Caco-2 (cell line): ENCODE data around the gene PCF11. TPM values are rescaled to one million over a fixed set of nuclear protein-coding genes. Genes with fewer than 3 reads are reported as not detected.

Experiments
- BruUV-seq: library from RNA; stranded (reverse); fragments of 400-500 nt; replicated peaks from 2 replicates; lab custom pipeline; 2021; lab: Mats Ljungman, UMichigan
- CTCF ChIA-PET: fragments of 300-600 bp; sonication (Branson Sonifier 250); formaldehyde crosslinking; loops from one replicate; lab custom pipeline; 2022; ENCODE audit warnings: antibody characterized with exemption; lab: Charles Lee
- POLR2A ChIA-PET: fragments of 300-600 bp; sonication (Branson Sonifier 250); formaldehyde crosslinking; loops from one replicate; lab custom pipeline; 2022; ENCODE audit warnings: antibody characterized with exemption; lab: Charles Lee
- DNase-seq, 2 experiments: peaks; one replicate each; pipeline versions ENCODE4 v3.0.0 to v3.0.0-alpha.2; 2020 to 2022
- H3K27me3 ChIP-seq: replicated peaks from 2 replicates; pipeline ENCODE4 v1.6.0; 2011; ENCODE audit warnings: low read length; ENCODE audit not compliant: control insufficient read depth, insufficient read depth
- H3K36me3 ChIP-seq: 2 replicates; pipeline ENCODE4 v1.5.1; 2011; ENCODE audit warnings: low read length; ENCODE audit not compliant: control insufficient read depth, insufficient read depth
- H3K4me1 ChIP-seq: fragments of 250-450 bp; sonication (Bioruptor Pico); 2 replicates; pipeline ENCODE4 v1.5.1; 2020; ENCODE audit warnings: mild to moderate bottlenecking
- H3K4me3 ChIP-seq: 2 replicates; pipeline ENCODE4 v1.5.1; 2011; ENCODE audit warnings: low read depth, mild to moderate bottlenecking, control low read depth, low read length
- H3K9me3 ChIP-seq: fragments of 250-450 bp; sonication (Bioruptor Pico); 2 replicates; pipeline ENCODE4 v1.5.1; 2020; ENCODE audit warnings: mild to moderate bottlenecking, moderate library complexity
- H3K27ac Mint-ChIP-seq: one replicate; pipeline ENCODE4 v1.8.0; 2022; ENCODE audit warnings: mixed read lengths; ENCODE audit not compliant: unreplicated experiment
- H3K27me3 Mint-ChIP-seq: one replicate; pipeline ENCODE4 v1.8.0; 2022; ENCODE audit warnings: mixed read lengths; ENCODE audit not compliant: insufficient read depth, unreplicated experiment
- H3K36me3 Mint-ChIP-seq: one replicate; pipeline ENCODE4 v1.8.0; 2022; ENCODE audit warnings: mild to moderate bottlenecking, mixed read lengths; ENCODE audit not compliant: insufficient read depth, unreplicated experiment
- H3K4me1 Mint-ChIP-seq: one replicate; pipeline ENCODE4 v1.8.0; 2022; ENCODE audit warnings: low read depth, mixed read lengths; ENCODE audit not compliant: unreplicated experiment
- H3K4me3 Mint-ChIP-seq: one replicate; pipeline ENCODE4 v1.8.0; 2022; ENCODE audit warnings: mild to moderate bottlenecking, moderate library complexity, mixed read lengths; ENCODE audit not compliant: unreplicated experiment
- H3K9me3 Mint-ChIP-seq: one replicate; pipeline ENCODE4 v1.8.0; 2022; ENCODE audit warnings: mixed read lengths; ENCODE audit not compliant: unreplicated experiment
- CTCF ChIP-seq, 2 experiments: fragments of 200-600 bp in 1 of 2; IDR thresholded peaks; 1 replicate in 1 of 2; 2 replicates in 1 of 2; pipeline versions ENCODE4 v1.5.1 to v1.8.0; 2011 to 2022; ENCODE audit warnings: antibody characterized with exemption in 1 of 2, control low read depth in 1 of 2, inconsistent platforms in 1 of 2, low read depth in 1 of 2, low read length in 1 of 2, mild to moderate bottlenecking in 1 of 2, moderate library complexity in 1 of 2; ENCODE audit not compliant: insufficient read depth in 1 of 2, severe bottlenecking in 1 of 2, unreplicated experiment in 1 of 2
- intact Hi-C: fragments of 100-400 bp; cut with micrococcal nuclease; formaldehyde crosslinking; loops from one replicate; pipeline ENCODE4 v1.10.0; 2022; ENCODE audit not compliant: unreplicated experiment
- total RNA-seq: library from RNA; stranded (reverse); gene quantifications from 2 replicates; pipeline ENCODE4 v1.2.3, GENCODE V29; 2022

Gene PCF11
- total RNA-seq, 1 experiment from 2014 or later: 78.4 TPM

DNA sequence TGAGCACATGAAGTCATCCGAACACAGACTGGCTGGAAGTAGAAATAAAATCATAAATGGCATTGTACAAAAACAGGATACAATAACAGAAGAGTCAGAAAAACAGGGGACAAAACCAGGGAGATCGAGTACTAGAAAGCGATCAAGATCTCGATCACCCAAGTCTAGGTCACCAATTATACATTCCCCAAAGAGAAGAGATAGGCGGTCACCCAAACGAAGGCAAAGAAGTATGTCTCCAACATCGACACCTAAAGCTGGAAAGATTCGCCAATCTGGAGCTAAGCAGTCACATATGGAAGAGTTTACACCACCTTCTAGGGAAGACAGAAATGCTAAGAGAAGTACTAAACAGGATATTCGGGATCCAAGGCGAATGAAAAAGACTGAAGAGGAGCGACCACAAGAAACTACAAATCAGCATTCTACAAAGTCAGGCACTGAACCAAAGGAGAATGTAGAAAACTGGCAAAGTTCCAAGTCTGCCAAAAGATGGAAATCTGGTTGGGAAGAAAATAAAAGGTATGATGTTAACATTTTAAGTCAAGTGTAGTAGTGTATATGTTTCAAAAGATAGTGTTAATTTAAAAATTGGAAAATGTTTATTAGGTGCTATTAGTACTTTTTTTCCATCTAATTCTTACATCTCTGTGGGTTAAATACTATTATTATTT lies 9.4 kb downstream of the PCF11 start:
- Mint-ChIP-seq H3K27ac (peak overlapping the region; percentile 5), H3K36me3 (peaks cover 98% of the 10 kb centered on the region), H3K27me3 (no peaks in the 10 kb centered on the region), H3K9me3 (no peaks in the 10 kb centered on the region), H3K4me3 (no peak overlapping the region), H3K4me1 (peaks cover 10% of the 10 kb centered on the region)
- DNase-seq: no peak
- no peak for TF ChIP-seq CTCF (IDR thresholded peaks at IDR 0.05; ENCODE audit: insufficient read depth in 1 of 2, low read depth in 1 of 2, low read length in 1 of 2, severe bottlenecking in 1 of 2, unreplicated experiment in 1 of 2)
- TSS peak; percentile 1 for BruUV-seq
- intact Hi-C loops: no loop called here
- Histone ChIP-seq H3K36me3 (peaks cover 14% of the 10 kb centered on the region; the same call in 1 of the 2 replicates), H3K4me3 (no peak overlapping the region), H3K4me1 (no peaks in the 10 kb centered on the region; the same call in 1 of the 2 replicates), H3K9me3 (no peaks in the 10 kb centered on the region), H3K27me3 (no peaks in the 10 kb centered on the region)
- CTCF ChIA-PET: no interaction called here
- POLR2A ChIA-PET: interaction anchor here (0.6 kb wide), 1 partner anchor 9 kb away, joined by 3 read pairs; the partner anchor contains the start of gene PCF11

DNA sequence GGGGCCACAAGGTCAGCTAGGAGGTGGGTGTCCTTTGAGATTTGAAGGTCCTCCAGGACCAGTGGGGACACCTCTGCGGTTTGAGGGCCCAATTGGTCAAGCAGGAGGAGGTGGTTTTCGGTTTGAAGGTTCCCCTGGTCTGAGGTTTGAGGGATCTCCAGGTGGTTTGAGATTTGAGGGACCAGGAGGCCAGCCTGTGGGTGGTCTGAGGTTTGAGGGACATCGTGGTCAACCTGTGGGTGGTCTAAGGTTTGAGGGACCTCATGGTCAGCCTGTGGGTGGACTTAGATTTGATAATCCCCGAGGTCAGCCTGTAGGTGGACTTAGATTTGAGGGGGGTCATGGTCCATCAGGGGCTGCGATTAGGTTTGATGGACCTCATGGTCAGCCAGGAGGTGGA lies 11.8 kb downstream of the PCF11 start:
- H3K27me3 ChIP-seq: no peaks in the 10 kb centered on the region
- H3K4me3 ChIP-seq: no peak overlapping the region
- H3K27me3 Mint-ChIP-seq: no peaks in the 10 kb centered on the region
- H3K9me3 ChIP-seq: no peaks in the 10 kb centered on the region
- H3K9me3 Mint-ChIP-seq: no peaks in the 10 kb centered on the region
- peaks cover 17% of the 10 kb centered on the region; the same call in 1 of the 2 replicates for H3K36me3 ChIP-seq
- peaks cover 10% of the 10 kb centered on the region for H3K4me1 Mint-ChIP-seq
- no peak for TF ChIP-seq CTCF (IDR thresholded peaks at IDR 0.05; ENCODE audit: insufficient read depth in 1 of 2, low read depth in 1 of 2, low read length in 1 of 2, severe bottlenecking in 1 of 2, unreplicated experiment in 1 of 2)
- H3K36me3 Mint-ChIP-seq: peaks cover 100% of the 10 kb centered on the region
- ChIA-PET CTCF (no interaction called here), POLR2A (no interaction called here)
- no peaks in the 10 kb centered on the region; the same call in 1 of the 2 replicates for H3K4me1 ChIP-seq
- no peak overlapping the region for H3K27ac Mint-ChIP-seq
- DNase-seq: no peak
- no TSS peak for BruUV-seq
- no peak overlapping the region for H3K4me3 Mint-ChIP-seq
- intact Hi-C loops: no loop called here

GRCh38 chr11:83170865-83171264 lies 13.9 kb downstream of the PCF11 start:
- CTCF ChIA-PET: no interaction called here
- no peak for DNase-seq
- POLR2A ChIA-PET: no interaction called here
- no peak overlapping the region for H3K4me3 Mint-ChIP-seq
- no peak for TF ChIP-seq CTCF (IDR thresholded peaks at IDR 0.05; ENCODE audit: insufficient read depth in 1 of 2, low read depth in 1 of 2, low read length in 1 of 2, severe bottlenecking in 1 of 2, unreplicated experiment in 1 of 2)
- no peak overlapping the region for H3K27ac Mint-ChIP-seq
- Histone ChIP-seq H3K9me3 (no peaks in the 10 kb centered on the region), H3K36me3 (peaks cover 16% of the 10 kb centered on the region; the same call in 1 of the 2 replicates), H3K4me3 (no peak overlapping the region), H3K4me1 (no peaks in the 10 kb centered on the region; the same call in 1 of the 2 replicates), H3K27me3 (no peaks in the 10 kb centered on the region)
- H3K36me3 Mint-ChIP-seq: peaks cover 97% of the 10 kb centered on the region
- peaks cover 13% of the 10 kb centered on the region for H3K4me1 Mint-ChIP-seq
- no peaks in the 10 kb centered on the region for H3K27me3 Mint-ChIP-seq
- intact Hi-C loops: loop anchor here (5.0 kb wide), 1 partner anchor 264 kb away; no protein-coding TSS in a partner anchor
- no TSS peak for BruUV-seq
- H3K9me3 Mint-ChIP-seq: no peaks in the 10 kb centered on the region
